ENCODE measurements around the gene SRSF2.
"Not testable (repeated sequence)": the region's sequence is repeated elsewhere in the genome, so short reads cannot be mapped to it uniquely, and the experiment has no call there.

The SRSF2 gene

DNA sequence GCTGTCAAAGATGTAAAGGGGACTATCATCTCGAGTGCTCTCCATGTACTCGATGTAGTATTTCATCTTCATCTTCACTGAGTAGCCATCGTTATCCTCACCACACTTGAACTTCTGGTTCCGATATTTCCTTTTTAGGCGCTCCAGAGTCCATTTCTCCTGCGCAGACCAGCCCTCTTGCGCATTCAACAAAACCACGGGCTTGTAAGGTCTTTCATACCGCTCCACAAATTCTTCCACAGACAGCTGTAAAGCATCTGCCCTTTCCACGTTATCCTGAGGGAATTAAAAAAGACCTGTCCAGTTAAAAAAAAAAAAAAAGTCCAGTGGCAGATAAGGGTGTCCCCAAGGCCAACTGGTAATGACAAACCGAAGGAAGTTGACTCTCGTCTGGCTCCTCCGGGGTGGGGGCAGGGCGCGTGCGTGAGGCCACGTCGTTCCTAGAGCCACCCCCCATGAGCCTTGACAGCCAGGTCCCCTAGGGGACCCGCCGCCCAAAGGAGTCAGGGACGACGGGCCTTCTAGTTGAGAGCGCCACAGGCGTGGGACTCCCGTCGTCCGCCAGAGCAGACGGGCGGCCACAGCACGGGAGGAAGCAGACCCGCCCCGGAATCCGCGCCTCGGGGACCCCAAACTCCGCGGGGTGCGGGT is 11.4 kb downstream of the SRSF2 start:
- peak overlapping the region; percentile 75 for H2AFZ ChIP-seq (ENCODE audit: low read length)

GRCh38 chr17:76723812-76724211 is 13.3 kb downstream of the SRSF2 start:
- no peaks in the 10 kb centered on the region for H3K27me3 ChIP-seq (ENCODE audit: insufficient read depth, low read length, poor library complexity, severe bottlenecking)
- H3K9me2 ChIP-seq (replicated peaks; ENCODE audit: low read depth, low read length), result no peaks in the 10 kb centered on the region
- peak overlapping the region; percentile 99 for H3K4me2 ChIP-seq (ENCODE audit: low read depth, low read length, poor library complexity, severe bottlenecking)
- H3K79me2 ChIP-seq (ENCODE audit: insufficient read depth, low read length), result peaks cover 81% of the 10 kb centered on the region
- 0 out of 2 replicates have a peak, but pooled peaks cover 3% of the 10 kb centered on the region for H3F3A ChIP-seq (ENCODE audit: low read depth)
- H4K20me1 ChIP-seq (ENCODE audit: insufficient read depth, low read length, poor library complexity, severe bottlenecking), result peaks cover 49% of the 10 kb centered on the region
- no peak overlapping the region for H2AFZ ChIP-seq (ENCODE audit: low read length)
- H3K4me3 ChIP-seq (ENCODE audit: low read length, poor library complexity, severe bottlenecking), result peak overlapping the region; percentile 90
- no peaks in the 10 kb centered on the region for H3K9me3 ChIP-seq (ENCODE audit: insufficient read depth, low read depth, low read length)
- H3K36me3 ChIP-seq (ENCODE audit: insufficient read depth, low read length), result peaks cover 44% of the 10 kb centered on the region
- peaks cover 52% of the 10 kb centered on the region for H3K4me1 ChIP-seq (ENCODE audit: insufficient read depth, low read length, poor library complexity, severe bottlenecking)
- H3K9ac ChIP-seq (ENCODE audit: low read depth, low read length, poor library complexity, severe bottlenecking), result peak overlapping the region; percentile 86
- TF ChIP-seq EZH2phosphoT487 (IDR thresholded peaks at IDR 0.05; ENCODE audit: borderline replicate concordance), result no peak
- TF ChIP-seq, protein P1, sequence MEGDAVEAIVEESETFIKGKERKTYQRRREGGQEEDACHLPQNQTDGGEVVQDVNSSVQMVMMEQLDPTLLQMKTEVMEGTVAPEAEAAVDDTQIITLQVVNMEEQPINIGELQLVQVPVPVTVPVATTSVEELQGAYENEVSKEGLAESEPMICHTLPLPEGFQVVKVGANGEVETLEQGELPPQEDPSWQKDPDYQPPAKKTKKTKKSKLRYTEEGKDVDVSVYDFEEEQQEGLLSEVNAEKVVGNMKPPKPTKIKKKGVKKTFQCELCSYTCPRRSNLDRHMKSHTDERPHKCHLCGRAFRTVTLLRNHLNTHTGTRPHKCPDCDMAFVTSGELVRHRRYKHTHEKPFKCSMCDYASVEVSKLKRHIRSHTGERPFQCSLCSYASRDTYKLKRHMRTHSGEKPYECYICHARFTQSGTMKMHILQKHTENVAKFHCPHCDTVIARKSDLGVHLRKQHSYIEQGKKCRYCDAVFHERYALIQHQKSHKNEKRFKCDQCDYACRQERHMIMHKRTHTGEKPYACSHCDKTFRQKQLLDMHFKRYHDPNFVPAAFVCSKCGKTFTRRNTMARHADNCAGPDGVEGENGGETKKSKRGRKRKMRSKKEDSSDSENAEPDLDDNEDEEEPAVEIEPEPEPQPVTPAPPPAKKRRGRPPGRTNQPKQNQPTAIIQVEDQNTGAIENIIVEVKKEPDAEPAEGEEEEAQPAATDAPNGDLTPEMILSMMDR (conservative IDR thresholded peaks at IDR 0.05; ENCODE audit: low read length), result no peak

More for the DNA sequence above, 11.4 kb downstream of the SRSF2 start:
- Histone ChIP-seq H3K27me3 (ENCODE audit: insufficient read depth, low read length, poor library complexity, severe bottlenecking) (no peaks in the 10 kb centered on the region), H3K9me3 (ENCODE audit: insufficient read depth, low read depth, low read length) (no peaks in the 10 kb centered on the region), H3K36me3 (ENCODE audit: insufficient read depth, low read length) (peaks cover 29% of the 10 kb centered on the region), H3F3A (ENCODE audit: low read depth) (0 out of 2 replicates have a peak, but pooled peaks cover 3% of the 10 kb centered on the region), H3K9me2 (replicated peaks; ENCODE audit: low read depth, low read length) (no peaks in the 10 kb centered on the region), H3K4me2 (ENCODE audit: low read depth, low read length, poor library complexity, severe bottlenecking) (peak overlapping the region; percentile 99), H3K4me3 (ENCODE audit: low read length, poor library complexity, severe bottlenecking) (peak overlapping the region; percentile 90), H3K4me1 (ENCODE audit: insufficient read depth, low read length, poor library complexity, severe bottlenecking) (peaks cover 51% of the 10 kb centered on the region), H4K20me1 (ENCODE audit: insufficient read depth, low read length, poor library complexity, severe bottlenecking) (peaks cover 61% of the 10 kb centered on the region), H3K79me2 (ENCODE audit: insufficient read depth, low read length) (peaks cover 92% of the 10 kb centered on the region), H3K9ac (ENCODE audit: low read depth, low read length, poor library complexity, severe bottlenecking) (peak overlapping the region; percentile 86)
- TF ChIP-seq, protein P1 (conservative IDR thresholded peaks at IDR 0.05; ENCODE audit: low read length), result no peak
- no peak for TF ChIP-seq EZH2phosphoT487 (IDR thresholded peaks at IDR 0.05; ENCODE audit: borderline replicate concordance)

- Histone ChIP-seq H3K79me2 (ENCODE audit: insufficient read depth, low read length) (peaks cover 73% of the 10 kb centered on the region), H3K4me2 (ENCODE audit: low read depth, low read length, poor library complexity, severe bottlenecking) (peak overlapping the region; percentile 99), H4K20me1 (ENCODE audit: insufficient read depth, low read length, poor library complexity, severe bottlenecking) (peaks cover 47% of the 10 kb centered on the region)
These were observed 14.2 kb downstream of the SRSF2 start for GRCh38 chr17:76722977-76723376.

GRCh38 chr17:76722279-76722678 is 14.9 kb downstream of the SRSF2 start:
- Histone ChIP-seq H3K27me3 (ENCODE audit: insufficient read depth, low read length, poor library complexity, severe bottlenecking) (no peaks in the 10 kb centered on the region), H3K9me2 (replicated peaks; ENCODE audit: low read depth, low read length) (no peaks in the 10 kb centered on the region), H4K20me1 (ENCODE audit: insufficient read depth, low read length, poor library complexity, severe bottlenecking) (peaks cover 40% of the 10 kb centered on the region), H3K4me2 (ENCODE audit: low read depth, low read length, poor library complexity, severe bottlenecking) (peak overlapping the region; percentile 48), H3K36me3 (ENCODE audit: insufficient read depth, low read length) (peaks cover 56% of the 10 kb centered on the region), H3F3A (ENCODE audit: low read depth) (no peaks in the 10 kb centered on the region), H3K9me3 (ENCODE audit: insufficient read depth, low read depth, low read length) (no peaks in the 10 kb centered on the region), H2AFZ (ENCODE audit: low read length) (no peak overlapping the region), H3K9ac (ENCODE audit: low read depth, low read length, poor library complexity, severe bottlenecking) (peak overlapping the region; percentile 52), H3K4me3 (ENCODE audit: low read length, poor library complexity, severe bottlenecking) (peak overlapping the region; percentile 42), H3K79me2 (ENCODE audit: insufficient read depth, low read length) (peaks cover 66% of the 10 kb centered on the region), H3K4me1 (ENCODE audit: insufficient read depth, low read length, poor library complexity, severe bottlenecking) (peaks cover 43% of the 10 kb centered on the region)
- TF ChIP-seq, protein P1 (conservative IDR thresholded peaks at IDR 0.05; ENCODE audit: low read length), result no peak
- TF ChIP-seq EZH2phosphoT487 (IDR thresholded peaks at IDR 0.05; ENCODE audit: borderline replicate concordance), result no peak

More at GRCh38 chr17:76722977-76723376, 14.2 kb downstream of the SRSF2 start:
- H3K9me2 ChIP-seq (replicated peaks; ENCODE audit: low read depth, low read length); H3K9me3 ChIP-seq (ENCODE audit: insufficient read depth, low read depth, low read length); H2AFZ ChIP-seq (ENCODE audit: low read length); H3K9ac ChIP-seq (ENCODE audit: low read depth, low read length, poor library complexity, severe bottlenecking); H3K27me3 ChIP-seq (ENCODE audit: insufficient read depth, low read length, poor library complexity, severe bottlenecking); H3F3A ChIP-seq (ENCODE audit: low read depth): not testable (repeated sequence)
- H3K4me3 ChIP-seq (ENCODE audit: low read length, poor library complexity, severe bottlenecking), result peak overlapping the region; percentile 1
- H3K4me1 ChIP-seq (ENCODE audit: insufficient read depth, low read length, poor library complexity, severe bottlenecking), result peaks cover 49% of the 10 kb centered on the region
- peaks cover 52% of the 10 kb centered on the region for H3K36me3 ChIP-seq (ENCODE audit: insufficient read depth, low read length)
